Keratinocyte (primary cell): ENCODE results near the gene SSR3. TPM values are rescaled to one million over a fixed set of nuclear protein-coding genes. Genes with fewer than 3 reads are reported as not detected.
"Not testable (repeated sequence)": the region's sequence is repeated elsewhere in the genome, so short reads cannot be mapped to it uniquely, and the experiment has no call there.

ENCODE experiments used
- DNase-seq: peaks from one replicate; pipeline ENCODE4 v3.0.0-alpha.2; 2011; ENCODE audit warnings: low read depth, missing footprints, low spot score
- FAIRE-seq: peaks from 2 replicates; lab custom pipeline; 2011; peaks lifted over from hg19 to GRCh38; lab: Jason Lieb, UNC
- H2AFZ ChIP-seq: 2 replicates; pipeline ENCODE4 v1.6.0; 2012; ENCODE audit warnings: low read length, control low read depth, inconsistent platforms; ENCODE audit not compliant: control insufficient read depth
- H3K27ac ChIP-seq: 2 replicates; pipeline ENCODE4 v1.5.1; 2011; ENCODE audit warnings: low read length; ENCODE audit not compliant: control insufficient read depth, insufficient read depth
- H3K27me3 ChIP-seq: 3 replicates; pipeline ENCODE4 v1.6.0; 2011; ENCODE audit warnings: low read length; ENCODE audit not compliant: control insufficient read depth, insufficient read depth; ENCODE audit errors: extremely low read depth
- H3K36me3 ChIP-seq, 2 experiments: 2 replicates in 1 of 2; 3 replicates in 1 of 2; pipeline ENCODE4 v1.5.1; 2011; ENCODE audit warnings: low read length in 2 of 2, mild to moderate bottlenecking in 1 of 2; ENCODE audit not compliant: control insufficient read depth in 2 of 2, insufficient read depth in 2 of 2; ENCODE audit errors: extremely low read depth in 1 of 2
- H3K4me1 ChIP-seq: 3 replicates; pipeline ENCODE4 v1.5.1; 2011; ENCODE audit warnings: low read length; ENCODE audit not compliant: control insufficient read depth, insufficient read depth; ENCODE audit errors: extremely low read depth
- H3K4me2 ChIP-seq: 3 replicates; pipeline ENCODE4 v1.6.0; 2011; ENCODE audit warnings: low read depth, low read length; ENCODE audit not compliant: control insufficient read depth, insufficient read depth; ENCODE audit errors: extremely low read depth
- H3K4me3 ChIP-seq, 3 experiments: fragments of 200-600 bp in 1 of 3; sonication (generic) in 1 of 3; 2 replicates in 2 of 3; 3 replicates in 1 of 3; pipeline ENCODE4 v1.5.1; 2011 to 2016; ENCODE audit warnings: low read length in 3 of 3, mild to moderate bottlenecking in 3 of 3, control low read depth in 2 of 3, inconsistent platforms in 1 of 3, low read depth in 1 of 3, mixed read lengths in 1 of 3, mixed run types in 1 of 3, moderate library complexity in 1 of 3; ENCODE audit not compliant: control insufficient read depth in 2 of 3, insufficient read depth in 2 of 3; ENCODE audit errors: extremely low read depth in 1 of 3
- H3K79me2 ChIP-seq: 2 replicates; pipeline ENCODE4 v1.6.0; 2012; ENCODE audit warnings: low read length; ENCODE audit not compliant: control insufficient read depth, insufficient read depth
- H3K9ac ChIP-seq: 3 replicates; pipeline ENCODE4 v1.6.0; 2011; ENCODE audit warnings: low read length; ENCODE audit not compliant: control insufficient read depth, insufficient read depth; ENCODE audit errors: extremely low read depth
- H3K9me1 ChIP-seq: 3 replicates; pipeline ENCODE4 v1.6.0; 2011; ENCODE audit warnings: low read length; ENCODE audit not compliant: control insufficient read depth, insufficient read depth; ENCODE audit errors: extremely low read depth
- H3K9me3 ChIP-seq: 2 replicates; pipeline ENCODE4 v1.5.1; 2012; ENCODE audit warnings: low read depth, low read length; ENCODE audit not compliant: control insufficient read depth
- H4K20me1 ChIP-seq: 3 replicates; pipeline ENCODE4 v1.6.0; 2011; ENCODE audit warnings: low read length; ENCODE audit not compliant: control insufficient read depth, insufficient read depth; ENCODE audit errors: extremely low read depth
- EZH2 ChIP-seq: IDR thresholded peaks from one replicate; pipeline ENCODE4 v1.6.1; 2012; ENCODE audit warnings: inconsistent platforms, mild to moderate bottlenecking, low read length, moderate library complexity
- dilution Hi-C: fragments of 300-500 bp; cut with MboI; formaldehyde crosslinking; loops from one replicate; pipeline ENCODE4 v1.7.0; 2020; ENCODE audit warnings: low sequenced_read_pairs; ENCODE audit not compliant: extremely low pct_ligation_motif_present
- polyA plus RNA-seq, 5 experiments: library from polyadenylated mRNA; depleted of rRNA in 3 of 5; stranded (reverse) in 3 of 5; stranded (forward) in 1 of 5; unstranded in 1 of 5; fragments of >200 nt; gene quantifications; 1 replicate in 1 of 5; 2 replicates in 3 of 5; 3 replicates in 1 of 5; pipeline versions ENCODE4 v1.2.1 to v1.2.3, GENCODE V29; 2011 to 2012; ENCODE audit warnings: missing spikeins in 2 of 5, low read depth in 1 of 5, low replicate concordance in 1 of 5
- TF ChIP-seq, protein P1 (sequence below), 3 experiments: IDR thresholded peaks in 1 of 3; conservative IDR thresholded peaks in 1 of 3; optimal IDR thresholded peaks in 1 of 3; 2 replicates in 2 of 3; 3 replicates in 1 of 3; pipeline versions ENCODE3 to v1.5.1; 2011; ENCODE audit warnings: low read length in 3 of 3, mild to moderate bottlenecking in 3 of 3, moderate library complexity in 2 of 3, control low read depth in 1 of 3, inconsistent platforms in 1 of 3; ENCODE audit not compliant: insufficient read depth in 2 of 3; ENCODE audit errors: extremely low read depth in 1 of 3

Gene SSR3
- polyA plus RNA-seq, 1 donor (not counting 4 experiments of a cell fraction or from before 2014, with no cell fraction given): 378 TPM

DNA sequence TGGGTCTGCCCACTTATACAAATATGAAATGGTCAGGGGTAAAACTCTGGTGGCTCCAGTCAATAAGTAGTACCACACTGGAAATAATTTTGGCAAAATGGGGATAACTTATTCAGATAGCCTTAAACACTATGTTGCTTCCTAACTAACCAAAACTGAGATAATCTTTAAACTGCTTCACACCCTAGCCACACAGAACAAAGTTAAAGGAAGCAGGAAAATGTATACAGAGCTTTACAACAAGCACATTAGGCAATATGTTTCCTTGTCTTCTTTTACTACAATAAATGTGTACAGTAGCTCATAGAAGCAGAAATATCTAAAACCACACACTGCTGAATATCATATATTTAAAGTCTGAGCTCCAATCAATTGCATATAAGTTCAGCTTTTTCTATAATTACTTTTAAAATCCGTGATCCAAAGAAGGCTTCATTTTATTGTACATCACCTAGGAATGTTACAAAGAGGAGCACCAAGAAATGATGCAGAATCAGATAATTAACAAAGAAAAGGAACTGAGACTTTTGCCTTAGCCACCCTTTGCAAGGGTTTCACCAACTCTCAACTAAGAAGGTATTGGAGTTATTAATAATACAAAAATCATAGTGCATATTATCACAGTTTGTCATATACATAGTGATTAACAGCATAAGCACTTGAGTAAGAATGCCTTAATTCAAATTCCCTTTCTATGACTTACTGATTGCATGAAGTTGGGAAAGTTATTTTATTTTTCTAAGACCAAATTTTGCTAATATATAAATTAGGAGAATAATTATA lies 9.2 kb upstream of the SSR3 start:
- no peak for FAIRE-seq

GRCh38 chr3:156562486-156562885 lies 7.6 kb upstream of the SSR3 start:
- H3K79me2 ChIP-seq, H3K4me1 ChIP-seq, DNase-seq, H3K27me3 ChIP-seq, H3K27ac ChIP-seq, H3K9me3 ChIP-seq, dilution Hi-C loops, H3K4me3 ChIP-seq, H3K9ac ChIP-seq, H4K20me1 ChIP-seq, H2AFZ ChIP-seq, H3K4me2 ChIP-seq, H3K9me1 ChIP-seq, H3K36me3 ChIP-seq, FAIRE-seq: not testable (repeated sequence)

More for the DNA sequence above, 9.2 kb upstream of the SSR3 start:
- no peaks in the 10 kb centered on the region for H3K9me3 ChIP-seq
- no peaks in the 10 kb centered on the region for H3K79me2 ChIP-seq
- H3K27ac ChIP-seq: no peak overlapping the region
- no peak overlapping the region for H3K4me2 ChIP-seq
- peaks cover 4% of the 10 kb centered on the region for H3K4me1 ChIP-seq
- H3K4me3 ChIP-seq: no peak overlapping the region
- no peaks in the 10 kb centered on the region for H3K9me1 ChIP-seq
- TF ChIP-seq, protein P1, sequence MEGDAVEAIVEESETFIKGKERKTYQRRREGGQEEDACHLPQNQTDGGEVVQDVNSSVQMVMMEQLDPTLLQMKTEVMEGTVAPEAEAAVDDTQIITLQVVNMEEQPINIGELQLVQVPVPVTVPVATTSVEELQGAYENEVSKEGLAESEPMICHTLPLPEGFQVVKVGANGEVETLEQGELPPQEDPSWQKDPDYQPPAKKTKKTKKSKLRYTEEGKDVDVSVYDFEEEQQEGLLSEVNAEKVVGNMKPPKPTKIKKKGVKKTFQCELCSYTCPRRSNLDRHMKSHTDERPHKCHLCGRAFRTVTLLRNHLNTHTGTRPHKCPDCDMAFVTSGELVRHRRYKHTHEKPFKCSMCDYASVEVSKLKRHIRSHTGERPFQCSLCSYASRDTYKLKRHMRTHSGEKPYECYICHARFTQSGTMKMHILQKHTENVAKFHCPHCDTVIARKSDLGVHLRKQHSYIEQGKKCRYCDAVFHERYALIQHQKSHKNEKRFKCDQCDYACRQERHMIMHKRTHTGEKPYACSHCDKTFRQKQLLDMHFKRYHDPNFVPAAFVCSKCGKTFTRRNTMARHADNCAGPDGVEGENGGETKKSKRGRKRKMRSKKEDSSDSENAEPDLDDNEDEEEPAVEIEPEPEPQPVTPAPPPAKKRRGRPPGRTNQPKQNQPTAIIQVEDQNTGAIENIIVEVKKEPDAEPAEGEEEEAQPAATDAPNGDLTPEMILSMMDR (optimal IDR thresholded peaks at IDR 0.05 in 1 of 3, IDR thresholded peaks at IDR 0.05 in 1 of 3, conservative IDR thresholded peaks at IDR 0.05 in 1 of 3; ENCODE audit: extremely low read depth in 1 of 3, insufficient read depth in 2 of 3, low read length in 3 of 3): no peak
- TF ChIP-seq EZH2: no peak
- no peaks in the 10 kb centered on the region for H3K27me3 ChIP-seq
- no peak overlapping the region for H3K9ac ChIP-seq
- H3K36me3 ChIP-seq: no peaks in the 10 kb centered on the region
- dilution Hi-C loops: no loop called here
- no peak for DNase-seq
- H4K20me1 ChIP-seq: no peaks in the 10 kb centered on the region
- H2AFZ ChIP-seq: no peak overlapping the region
